Uterus (tissue), 4 donors: ENCODE results near the gene CDC25C. TPM values are rescaled to one million over a fixed set of nuclear protein-coding genes. Genes with fewer than 3 reads are reported as not detected.

Experiments
- DNase-seq, 2 donors: peaks; one replicate each; pipeline ENCODE4 v3.0.0-alpha.2; 2019 to 2020
- H3K27ac ChIP-seq, 2 donors: fragments of 200-600 bp; sonication (generic); 1 replicate in 1 of 2; 2 replicates in 1 of 2; pipeline ENCODE4 v1.5.1; 2016 to 2018
- H3K27me3 ChIP-seq, 2 donors: fragments of 200-600 bp; sonication (generic); one replicate each; pipeline ENCODE4 v1.5.1; 2018 to 2019; ENCODE audit warnings: control low read depth in 1 of 2
- H3K36me3 ChIP-seq, 2 donors: fragments of 200-600 bp; sonication (generic); one replicate each; pipeline ENCODE4 v1.5.1; 2019; ENCODE audit warnings: control low read depth in 1 of 2
- H3K4me1 ChIP-seq, 2 donors: fragments of 200-600 bp; sonication (generic); one replicate each; pipeline ENCODE4 v1.5.1; 2018 to 2019; ENCODE audit warnings: control low read depth in 1 of 2
- H3K4me3 ChIP-seq, 2 donors: fragments of 200-600 bp; sonication (generic); 1 replicate in 1 of 2; 2 replicates in 1 of 2; pipeline ENCODE4 v1.5.1; 2018 to 2019; ENCODE audit warnings: mild to moderate bottlenecking in 1 of 2
- H3K9me3 ChIP-seq, 2 donors: fragments of 200-600 bp; sonication (generic); one replicate each; pipeline ENCODE4 v1.5.1; 2019; ENCODE audit warnings: control low read depth in 1 of 2
- POLR2A ChIP-seq, 2 donors: fragments of 450-650 bp; IDR thresholded peaks; one replicate each; pipeline ENCODE4 v1.6.1; 2016; ENCODE audit warnings: antibody characterized with exemption in 2 of 2, mild to moderate bottlenecking in 1 of 2, moderate library complexity in 1 of 2
- intact Hi-C: fragments of 100-400 bp; cut with DNase I; formaldehyde crosslinking; loops from one replicate; pipeline ENCODE4 v1.15.1; 2023; ENCODE audit warnings: low total_unique reads
- total RNA-seq, 4 donors: library from RNA; depleted of rRNA in 3 of 4; stranded (reverse); fragments of >200 nt in 3 of 4; gene quantifications; one replicate each; pipeline versions ENCODE4 v1.1.0 to v1.2.4, GENCODE V29; 2014 to 2023
- TF ChIP-seq, protein P1 (sequence below), 4 experiments: fragments of 200-600 bp in 2 of 4; fragments of 450-650 bp in 2 of 4; sonication (generic) in 2 of 4; IDR thresholded peaks; one replicate each; pipeline ENCODE4 v1.5.1; 2016 to 2019; ENCODE audit warnings: antibody characterized with exemption in 4 of 4, mild to moderate bottlenecking in 2 of 4, moderate library complexity in 1 of 4
- donor health status: DM: yes; HTN: yes; CAD: no.

Gene CDC25C
- 1 to 10 TPM in 1 of 4 donors, not detected in 3; 4.6 TPM for total RNA-seq

DNA sequence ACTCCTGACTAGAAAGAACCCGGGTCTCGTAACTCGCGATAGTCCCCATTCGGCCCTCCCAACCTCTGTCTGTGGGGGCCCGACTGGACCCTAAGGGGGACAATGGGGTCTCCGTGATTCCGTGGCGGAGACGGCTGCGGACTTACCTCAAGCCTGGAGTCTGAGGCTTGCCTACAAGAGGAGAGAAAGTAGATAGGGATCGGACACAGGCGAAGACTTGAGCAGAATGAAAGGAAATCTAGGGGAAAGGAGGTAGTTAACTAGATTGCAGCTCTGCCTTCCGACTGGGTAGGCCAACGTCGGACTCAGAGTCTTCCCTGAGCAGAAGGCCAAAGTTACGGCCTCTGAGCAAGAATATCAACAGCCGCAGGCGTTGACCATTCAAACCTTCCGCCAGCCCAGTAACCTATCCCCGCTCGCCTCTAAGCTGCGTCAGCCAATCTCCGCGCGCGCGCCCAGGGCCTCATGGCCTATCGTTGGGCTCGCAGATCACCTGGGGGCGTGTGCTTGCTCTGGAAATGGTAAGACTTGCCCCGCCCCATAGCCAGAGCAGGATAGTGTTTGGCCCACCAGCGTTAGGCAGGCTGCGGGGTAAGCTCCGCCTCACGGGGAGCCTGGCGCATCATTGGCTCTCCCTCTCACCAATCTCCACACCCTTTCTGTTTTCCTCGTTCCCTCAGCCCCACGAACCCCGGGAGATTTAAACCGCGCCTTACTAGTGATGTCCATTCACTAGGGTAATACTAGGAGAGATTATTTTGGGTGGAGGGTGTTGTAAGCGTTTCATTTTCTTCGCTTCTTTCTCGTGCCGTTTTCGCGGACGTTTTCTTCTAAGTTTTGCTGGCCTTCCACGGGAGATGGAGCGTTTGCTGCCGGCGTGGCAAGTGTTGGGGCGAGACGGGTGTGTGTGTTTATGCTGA lies at the start of gene CDC25C:
TSS of gene CDC25C (minus strand) at position 356 of the 920 bp plus-strand sequence. CDS start 624 bp downstream, outside the sequence.
- Histone ChIP-seq H3K27ac (peak within 1 kb of the TSS; percentile 20 to 35), H3K36me3 (no peaks in the 10 kb centered on the region), H3K27me3 (no peaks in the 10 kb centered on the region), H3K4me3 (peak within 1 kb of the TSS; percentile 25 to 39), H3K9me3 (no peaks in the 10 kb centered on the region), H3K4me1 (peaks cover 0 to under 1% of the 10 kb centered on the region in 2 donors)
- TF ChIP-seq, protein P1, sequence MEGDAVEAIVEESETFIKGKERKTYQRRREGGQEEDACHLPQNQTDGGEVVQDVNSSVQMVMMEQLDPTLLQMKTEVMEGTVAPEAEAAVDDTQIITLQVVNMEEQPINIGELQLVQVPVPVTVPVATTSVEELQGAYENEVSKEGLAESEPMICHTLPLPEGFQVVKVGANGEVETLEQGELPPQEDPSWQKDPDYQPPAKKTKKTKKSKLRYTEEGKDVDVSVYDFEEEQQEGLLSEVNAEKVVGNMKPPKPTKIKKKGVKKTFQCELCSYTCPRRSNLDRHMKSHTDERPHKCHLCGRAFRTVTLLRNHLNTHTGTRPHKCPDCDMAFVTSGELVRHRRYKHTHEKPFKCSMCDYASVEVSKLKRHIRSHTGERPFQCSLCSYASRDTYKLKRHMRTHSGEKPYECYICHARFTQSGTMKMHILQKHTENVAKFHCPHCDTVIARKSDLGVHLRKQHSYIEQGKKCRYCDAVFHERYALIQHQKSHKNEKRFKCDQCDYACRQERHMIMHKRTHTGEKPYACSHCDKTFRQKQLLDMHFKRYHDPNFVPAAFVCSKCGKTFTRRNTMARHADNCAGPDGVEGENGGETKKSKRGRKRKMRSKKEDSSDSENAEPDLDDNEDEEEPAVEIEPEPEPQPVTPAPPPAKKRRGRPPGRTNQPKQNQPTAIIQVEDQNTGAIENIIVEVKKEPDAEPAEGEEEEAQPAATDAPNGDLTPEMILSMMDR (IDR thresholded peaks at IDR 0.05) = peak in 1 of 4 experiments; percentile 13
- no peak for TF ChIP-seq POLR2A (IDR thresholded peaks at IDR 0.05)
- peak; percentile 97 to 98 for DNase-seq
- intact Hi-C loops = no loop called here

DNA sequence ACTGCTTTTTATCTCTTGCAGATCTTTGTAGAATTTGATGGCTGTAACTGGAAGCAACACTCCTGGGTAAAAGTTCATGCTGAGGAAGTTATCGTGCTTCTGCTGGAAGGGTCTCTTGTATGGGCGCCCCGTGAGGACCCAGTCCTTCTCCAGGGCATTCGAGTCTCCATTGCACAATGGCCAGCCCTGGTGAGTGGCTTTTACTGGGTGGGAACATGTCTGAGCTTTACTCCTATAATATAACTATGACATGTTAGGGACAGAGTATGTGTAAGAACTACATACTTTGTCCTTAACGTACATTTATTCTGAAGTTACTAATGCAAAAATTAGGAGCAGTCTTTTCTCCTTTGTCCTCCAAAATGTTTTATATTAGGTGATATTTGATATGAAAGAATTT lies 41.0 kb upstream of the CDC25C start:
- DNase-seq = no peak
- intact Hi-C loops = no loop called here
- peaks cover 3 to 4% of the 10 kb centered on the region in 2 donors for H3K4me1 ChIP-seq
- H3K27me3 ChIP-seq = no peaks in the 10 kb centered on the region
- H3K4me3 ChIP-seq = no peak overlapping the region
- H3K9me3 ChIP-seq = no peaks in the 10 kb centered on the region
- H3K36me3 ChIP-seq = no peaks in the 10 kb centered on the region
- TF ChIP-seq POLR2A (IDR thresholded peaks at IDR 0.05) = no peak
- TF ChIP-seq, protein P1 (IDR thresholded peaks at IDR 0.05) = no peak
- no peak overlapping the region for H3K27ac ChIP-seq

DNA sequence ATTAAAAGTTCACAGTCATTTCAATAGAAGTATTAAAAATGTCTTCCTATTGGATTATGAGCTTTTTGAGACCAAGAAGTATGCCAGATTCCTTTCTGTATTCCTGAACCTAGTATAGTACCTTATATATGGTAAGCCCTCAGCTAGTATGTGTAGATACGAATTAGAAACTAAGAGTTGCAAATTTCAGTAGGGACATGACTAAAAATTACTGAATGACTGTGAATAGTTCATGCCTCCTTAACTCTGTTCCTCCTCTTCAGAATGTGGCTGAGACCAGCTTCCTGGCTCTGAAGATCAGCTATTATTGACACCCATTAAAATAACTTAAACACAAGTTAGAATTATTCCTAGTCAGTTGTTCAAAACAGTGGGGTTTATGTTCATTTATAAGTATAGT lies 40.6 kb upstream of the CDC25C start:
- H3K36me3 ChIP-seq = no peaks in the 10 kb centered on the region
- intact Hi-C loops = no loop called here
- H3K9me3 ChIP-seq = no peaks in the 10 kb centered on the region
- no peak overlapping the region for H3K4me3 ChIP-seq
- peaks cover 3 to 4% of the 10 kb centered on the region in 2 donors for H3K4me1 ChIP-seq
- TF ChIP-seq, protein P1 (IDR thresholded peaks at IDR 0.05) = no peak
- TF ChIP-seq POLR2A (IDR thresholded peaks at IDR 0.05) = no peak
- H3K27ac ChIP-seq = no peak overlapping the region
- no peak for DNase-seq
- no peaks in the 10 kb centered on the region for H3K27me3 ChIP-seq

DNA sequence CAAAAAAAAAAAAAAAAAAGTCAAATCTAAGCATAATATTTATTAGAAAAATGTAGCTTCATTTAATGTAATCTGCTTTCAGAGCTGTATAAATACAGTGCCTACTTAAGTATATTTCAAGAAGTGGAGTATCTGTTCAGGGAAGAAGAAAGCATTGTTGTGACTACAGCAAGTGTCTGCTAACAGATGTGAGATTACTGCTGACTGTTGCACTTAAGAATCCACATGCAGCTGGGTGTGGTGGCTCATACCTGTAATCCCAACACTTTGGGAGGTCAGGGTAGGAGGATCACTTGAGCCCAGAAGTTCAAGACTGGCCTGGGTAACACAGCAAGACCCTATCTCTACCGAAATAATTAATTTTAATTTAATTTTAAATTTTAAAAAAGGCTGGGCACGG lies 39.9 kb upstream of the CDC25C start:
- no peak for TF ChIP-seq POLR2A (IDR thresholded peaks at IDR 0.05)
- TF ChIP-seq, protein P1 (IDR thresholded peaks at IDR 0.05) = no peak
- intact Hi-C loops = no loop called here
- peaks cover 3 to 4% of the 10 kb centered on the region in 2 donors for H3K4me1 ChIP-seq

DNA sequence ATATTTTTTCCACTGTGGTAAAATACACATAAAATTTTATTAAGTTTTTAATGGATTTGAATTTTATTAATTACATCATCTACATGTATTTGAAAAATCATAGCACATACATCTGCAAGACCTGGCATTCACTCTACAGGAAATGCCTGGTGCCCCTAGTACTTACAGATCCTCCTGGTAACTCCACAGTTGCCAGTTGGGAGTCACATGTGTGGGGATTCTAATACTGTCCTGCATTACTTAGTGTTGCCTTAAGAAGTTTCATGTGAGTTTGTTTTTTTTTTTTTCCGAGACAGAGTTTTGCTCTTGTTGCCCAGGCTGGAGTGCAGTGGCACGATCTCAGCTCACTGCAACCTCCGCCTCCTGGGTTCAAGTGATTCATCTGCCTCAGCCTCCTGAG lies 38.9 kb upstream of the CDC25C start:
- peaks cover 3 to 4% of the 10 kb centered on the region in 2 donors for H3K4me1 ChIP-seq
- no peaks in the 10 kb centered on the region for H3K9me3 ChIP-seq
- intact Hi-C loops = no loop called here
- no peak overlapping the region for H3K27ac ChIP-seq
- TF ChIP-seq, protein P1 (IDR thresholded peaks at IDR 0.05) = no peak
- TF ChIP-seq POLR2A (IDR thresholded peaks at IDR 0.05) = no peak
- DNase-seq = no peak
- no peaks in the 10 kb centered on the region for H3K36me3 ChIP-seq
- H3K4me3 ChIP-seq = no peak overlapping the region
- no peaks in the 10 kb centered on the region for H3K27me3 ChIP-seq

More for the DNA sequence above, 39.9 kb upstream of the CDC25C start:
- no peaks in the 10 kb centered on the region for H3K9me3 ChIP-seq
- no peak overlapping the region for H3K27ac ChIP-seq
- no peaks in the 10 kb centered on the region for H3K36me3 ChIP-seq
- H3K4me3 ChIP-seq = no peak overlapping the region
- no peaks in the 10 kb centered on the region for H3K27me3 ChIP-seq
- DNase-seq = no peak
